Measurements from ENCODE around the gene SEMA5A.

Gene SEMA5A

DNA sequence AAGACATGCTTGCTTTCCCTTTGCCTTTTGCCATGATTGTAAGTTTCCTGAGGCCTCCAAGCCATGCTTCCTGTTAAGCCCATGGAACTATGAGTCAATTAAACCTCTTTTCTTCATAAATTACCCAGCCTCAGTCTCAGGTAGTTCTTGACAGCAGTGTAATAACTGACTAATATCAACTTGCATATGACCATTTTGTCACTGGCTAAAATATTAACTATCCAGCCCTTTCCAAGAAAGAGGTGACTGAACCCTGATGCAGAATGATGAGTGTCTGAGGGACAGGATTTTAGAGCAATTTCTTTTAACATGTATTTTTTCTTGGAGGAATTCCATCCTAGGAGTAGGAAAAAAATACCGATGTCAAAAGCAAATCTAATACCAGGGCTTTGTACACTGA lies 266.1 kb downstream of the SEMA5A start:
- DNase-seq (ENCODE audit: low read depth, low spot score) = no peak

DNA sequence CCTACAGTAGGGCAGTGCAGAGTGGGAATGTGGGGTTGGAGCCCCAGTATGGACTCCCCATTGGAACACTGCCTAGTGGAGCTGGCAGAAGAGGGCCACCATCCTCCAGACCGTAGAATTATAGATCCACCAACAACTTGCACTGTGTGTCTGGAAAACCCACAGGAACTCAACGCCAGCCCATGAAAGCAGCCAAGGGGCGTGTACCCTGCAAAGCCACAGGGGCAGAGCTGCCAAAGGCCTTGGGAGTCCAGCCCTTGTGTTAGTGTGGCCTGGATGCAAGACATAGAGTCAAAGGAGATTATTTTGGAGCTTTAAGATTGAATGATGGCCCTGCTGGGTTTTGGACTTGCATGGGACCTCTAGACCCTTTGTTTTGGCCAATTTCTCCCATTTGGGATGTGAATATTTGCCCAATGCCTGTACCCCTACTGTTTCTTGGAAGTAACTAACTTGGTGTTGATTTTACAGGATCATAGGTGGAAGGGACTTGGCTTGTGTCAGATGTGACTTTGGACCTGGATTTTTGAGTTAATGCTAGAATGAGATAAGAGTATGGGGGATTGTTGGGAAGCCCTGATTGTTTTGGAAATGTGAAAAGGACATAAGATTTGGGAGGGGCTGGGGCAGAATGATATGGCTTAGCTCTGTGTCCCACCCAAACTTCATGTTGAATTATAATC lies 266.8 kb downstream of the SEMA5A start:
- DNase-seq (ENCODE audit: low read depth, low spot score) = no peak

DNA sequence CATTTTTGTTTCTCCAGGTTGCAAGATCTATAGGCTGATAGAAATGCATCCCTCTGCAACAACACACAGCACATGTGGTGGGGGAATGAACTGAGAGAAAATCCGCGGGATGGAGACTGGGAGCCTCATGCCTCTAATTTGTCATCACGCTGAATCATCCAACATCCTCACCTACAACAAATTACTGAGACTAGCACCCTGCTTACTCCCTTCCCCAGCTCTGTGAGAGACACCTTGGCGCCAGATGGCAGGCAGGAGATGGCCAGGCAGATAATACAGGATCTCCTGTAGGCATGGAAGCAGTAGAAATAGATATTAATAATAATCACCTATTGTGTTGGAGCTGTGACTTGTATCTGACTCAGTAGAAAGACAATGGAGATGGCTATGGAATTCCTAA lies 276.9 kb downstream of the SEMA5A start:
- no peak for DNase-seq (ENCODE audit: low read depth, low spot score)

DNA sequence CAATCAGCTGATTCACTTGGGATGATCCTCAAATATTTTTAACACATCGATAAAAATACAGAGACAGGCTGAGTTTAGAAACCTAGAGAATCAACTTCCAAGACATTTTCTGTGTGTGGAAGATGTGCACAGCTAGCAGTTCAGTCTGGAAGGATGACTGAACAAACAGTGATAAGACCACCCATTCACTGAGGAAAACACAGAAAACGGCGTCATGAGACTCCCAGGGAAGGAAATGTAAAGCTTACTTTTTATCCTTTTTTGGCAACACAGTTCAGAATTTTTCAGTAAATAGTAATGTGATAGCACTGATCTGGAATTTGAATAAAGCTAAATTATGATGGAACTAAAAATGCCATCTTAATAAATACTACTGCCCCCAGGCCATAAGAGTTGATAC lies 277.6 kb downstream of the SEMA5A start:
- no peak for DNase-seq (ENCODE audit: low read depth, low spot score)

DNA sequence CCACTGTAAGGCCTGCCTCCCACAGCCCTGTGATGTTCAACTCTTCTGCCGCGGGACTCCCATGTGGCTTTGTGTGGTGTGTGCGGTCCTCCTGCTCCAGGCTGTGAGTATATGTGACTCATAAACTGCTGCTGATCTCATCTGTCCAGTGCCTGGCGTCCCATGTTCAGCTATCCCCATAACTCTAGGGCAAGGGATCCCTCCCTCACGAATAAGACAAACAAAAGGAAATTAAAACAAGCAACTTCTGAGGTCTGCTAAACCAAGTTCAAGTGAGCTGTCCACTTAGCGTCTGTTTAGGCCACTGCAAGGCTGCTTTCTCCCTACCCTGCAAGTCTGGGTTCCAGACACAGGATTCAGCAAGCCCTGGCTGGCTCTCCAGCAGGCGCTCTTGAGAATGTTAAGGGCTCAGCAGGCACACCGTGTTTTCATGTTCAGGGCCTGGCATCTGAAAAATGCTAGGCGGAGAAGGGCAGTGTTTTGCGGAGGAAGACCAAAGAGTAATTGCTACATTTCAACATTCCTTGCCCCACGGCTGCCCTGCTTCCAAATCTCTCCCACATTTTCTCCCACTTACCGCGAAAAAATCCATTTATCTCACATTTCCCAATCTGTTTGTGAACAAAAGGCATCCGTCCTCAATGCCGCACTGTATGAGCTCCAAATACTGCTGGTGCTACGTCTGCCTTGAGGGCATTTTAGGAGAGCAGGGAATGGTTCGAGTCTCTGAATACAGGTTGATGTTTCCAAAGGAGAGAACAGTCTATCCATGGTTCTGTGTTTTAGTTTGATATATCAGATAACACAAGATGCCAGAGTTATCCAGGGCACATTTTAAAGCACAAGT lies 280.2 kb downstream of the SEMA5A start:
- DNase-seq (ENCODE audit: low read depth, low spot score) = peak; percentile 79

DNA sequence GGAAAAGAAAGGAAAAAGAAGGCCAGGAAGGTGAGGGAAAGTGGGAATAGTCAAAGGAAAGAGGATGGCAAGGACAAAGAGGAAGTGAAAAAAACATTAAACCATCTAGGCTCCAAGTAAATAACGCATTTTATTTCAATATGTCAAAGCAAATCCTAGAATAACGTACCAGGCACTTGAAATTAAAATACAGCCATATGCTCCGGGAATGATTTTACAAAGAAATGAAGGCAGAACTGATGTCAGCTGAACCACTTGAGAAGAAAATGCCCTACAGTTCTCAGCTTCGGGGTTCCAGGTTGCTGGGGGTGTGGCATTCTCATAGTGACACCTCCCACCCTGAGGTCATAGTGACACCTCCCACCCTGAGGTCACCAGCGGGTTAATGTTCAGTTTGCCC lies 281.6 kb downstream of the SEMA5A start:
- DNase-seq (ENCODE audit: low read depth, low spot score) = no peak

DNA sequence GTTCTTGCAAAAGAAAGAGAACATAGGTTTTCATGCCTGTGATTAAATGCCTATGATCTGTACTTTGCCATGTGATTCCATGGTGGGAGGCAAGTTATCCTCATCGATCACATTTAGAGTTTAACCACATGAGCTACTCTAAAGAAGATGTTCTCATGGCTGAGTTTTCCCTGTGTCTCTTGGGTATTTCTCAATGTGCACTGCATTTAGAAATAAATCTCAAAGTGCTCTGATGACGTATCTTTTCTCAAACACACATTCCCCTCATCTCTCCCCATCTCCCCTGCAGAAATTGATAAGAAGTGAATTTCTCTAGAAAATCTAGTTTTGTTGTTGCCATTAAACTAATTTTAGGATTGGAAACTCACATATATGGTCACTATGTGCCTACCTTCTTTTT lies 282.2 kb downstream of the SEMA5A start:
- no peak for DNase-seq (ENCODE audit: low read depth, low spot score)

DNA sequence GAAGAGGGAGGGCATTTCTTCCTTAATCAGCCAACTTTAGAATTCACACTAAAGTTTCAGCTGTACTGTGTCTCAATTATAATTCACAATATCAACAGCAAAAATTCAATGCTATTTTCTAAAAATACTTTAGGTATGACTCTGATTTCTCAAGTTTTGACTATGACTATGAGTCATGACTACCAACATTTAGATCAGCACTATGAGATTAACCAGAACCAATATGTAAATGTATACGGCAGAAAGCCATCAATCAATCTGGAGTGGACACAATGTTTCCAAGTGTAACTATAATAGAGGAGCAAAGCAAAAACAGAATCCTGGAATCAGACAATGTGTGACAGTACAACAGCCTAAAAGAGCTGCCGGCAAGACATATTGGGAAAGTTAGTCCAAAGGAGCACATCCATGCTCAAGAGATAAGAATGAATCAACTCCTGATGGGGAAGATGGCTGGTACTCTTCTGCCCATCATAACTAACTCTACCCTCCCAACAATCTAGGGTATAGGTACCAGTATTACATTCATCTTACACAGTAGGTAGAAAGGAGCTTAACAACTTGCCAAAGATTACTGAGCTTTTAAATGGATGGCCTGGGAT lies 294.4 kb downstream of the SEMA5A start:
- DNase-seq (ENCODE audit: low read depth, low spot score) = no peak

DNA sequence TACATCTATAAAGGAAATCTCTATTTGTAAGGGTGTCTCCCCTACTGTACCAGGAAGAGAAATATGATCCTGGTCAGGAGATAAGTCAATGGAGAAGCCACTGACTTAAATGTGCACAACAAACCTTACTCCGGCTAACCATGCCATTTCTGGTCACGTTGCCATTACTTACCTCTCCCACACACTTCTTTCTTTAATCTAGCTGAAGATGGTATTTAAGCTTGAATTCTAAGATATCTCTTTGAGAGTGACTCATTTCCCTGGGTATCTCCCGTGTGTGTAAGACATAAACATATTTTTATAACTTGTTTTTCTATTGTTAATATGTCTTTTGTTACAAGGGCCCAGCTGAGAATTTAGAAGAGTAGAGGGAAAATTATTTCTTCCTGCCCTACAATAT lies 296.6 kb downstream of the SEMA5A start:
- no peak for DNase-seq (ENCODE audit: low read depth, low spot score)

DNA sequence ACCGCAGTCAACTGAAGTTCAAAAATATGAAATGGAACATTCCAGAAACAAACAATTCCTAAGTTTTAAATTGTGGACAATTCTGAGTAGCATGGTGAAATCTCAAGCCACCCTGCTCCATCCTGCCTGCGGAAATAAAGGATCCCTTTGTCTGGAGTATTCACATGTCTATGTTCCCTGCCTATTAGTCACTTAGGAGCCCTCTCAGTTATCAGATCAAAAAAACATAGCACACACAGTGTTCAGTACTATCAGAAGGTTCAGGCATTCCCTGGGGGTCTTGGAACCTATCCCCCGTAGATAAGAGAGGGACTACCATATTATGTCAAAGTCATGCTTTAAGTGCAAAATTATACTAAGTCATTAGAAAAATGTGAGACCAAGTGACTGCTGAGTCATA lies 300.8 kb downstream of the SEMA5A start:
- DNase-seq (ENCODE audit: low read depth, low spot score) = no peak

DNA sequence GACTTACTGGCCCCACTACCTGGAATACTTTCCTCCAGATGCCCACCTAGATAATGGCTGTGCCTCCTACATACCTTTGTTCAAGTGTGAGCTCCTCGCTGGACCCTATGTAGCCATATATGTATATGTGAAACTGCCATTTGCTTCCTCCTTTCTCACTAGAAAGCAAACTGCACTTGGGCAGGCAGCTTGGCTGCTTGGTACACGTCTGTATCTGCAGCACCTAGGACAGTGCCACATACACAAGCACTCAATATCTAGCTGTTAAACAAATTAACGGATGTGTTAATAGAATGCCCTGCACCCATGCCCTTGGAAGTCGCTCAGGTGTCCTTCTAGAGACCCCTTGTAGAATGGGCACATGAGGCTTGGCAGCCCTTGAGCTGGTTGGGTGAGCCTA lies 301.5 kb downstream of the SEMA5A start:
- DNase-seq (ENCODE audit: low read depth, low spot score) = no peak

DNA sequence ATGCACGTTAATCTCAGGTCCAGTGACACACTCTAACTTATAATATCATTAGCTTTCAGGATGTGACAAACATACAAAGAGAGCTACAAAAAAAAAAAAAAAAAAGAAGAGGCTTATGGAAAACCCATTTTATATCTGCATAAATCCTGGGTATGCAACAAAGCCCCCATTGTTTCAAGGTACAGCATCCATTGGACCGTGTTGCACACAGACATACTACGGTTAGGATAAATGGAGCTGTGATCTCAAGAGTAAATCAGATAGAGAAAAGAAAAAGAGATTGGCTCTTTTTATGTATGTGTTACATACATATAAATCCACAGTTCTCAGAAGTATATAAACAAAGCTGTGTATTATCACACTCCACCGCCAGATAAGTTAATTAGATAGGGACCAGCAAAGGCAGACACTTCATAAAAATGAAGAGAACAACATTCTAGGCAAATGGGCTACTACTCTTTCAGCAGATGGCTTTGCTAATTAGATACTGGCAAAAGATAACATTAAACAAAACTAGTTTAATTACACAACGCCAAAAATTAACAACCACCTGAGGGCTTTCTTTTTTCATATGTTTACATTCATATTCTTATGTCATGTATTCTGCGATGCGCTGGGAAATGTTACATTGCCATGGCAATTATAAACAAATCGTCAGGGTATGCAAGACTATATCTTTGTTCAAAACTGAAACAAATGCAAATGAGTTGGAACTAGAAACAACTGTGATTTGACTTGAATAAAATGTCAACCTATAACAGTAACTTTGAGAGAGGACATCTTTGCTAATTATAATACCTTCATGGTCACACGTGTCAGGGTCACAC lies 304.2 kb downstream of the SEMA5A start:
- DNase-seq (ENCODE audit: low read depth, low spot score) = no peak

DNA sequence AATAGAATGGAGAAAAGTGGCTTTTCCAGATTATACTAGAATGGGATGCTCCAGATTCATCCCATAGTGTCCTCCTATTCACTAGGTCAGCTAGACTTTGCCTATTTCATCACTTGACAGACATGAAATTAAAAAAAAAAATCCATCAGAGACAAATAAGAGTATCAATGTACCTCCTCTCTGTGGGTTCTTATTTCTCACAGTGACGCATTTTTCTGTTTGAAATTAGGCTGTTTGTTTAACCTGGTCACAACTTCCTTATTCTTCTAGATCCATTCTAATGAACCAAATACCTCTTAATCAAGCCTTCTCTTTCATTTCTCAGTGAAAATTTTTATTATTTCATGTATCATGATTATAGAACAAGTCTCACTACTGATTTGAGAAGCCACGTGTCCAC lies 305.4 kb downstream of the SEMA5A start:
- no peak for DNase-seq (ENCODE audit: low read depth, low spot score)

DNA sequence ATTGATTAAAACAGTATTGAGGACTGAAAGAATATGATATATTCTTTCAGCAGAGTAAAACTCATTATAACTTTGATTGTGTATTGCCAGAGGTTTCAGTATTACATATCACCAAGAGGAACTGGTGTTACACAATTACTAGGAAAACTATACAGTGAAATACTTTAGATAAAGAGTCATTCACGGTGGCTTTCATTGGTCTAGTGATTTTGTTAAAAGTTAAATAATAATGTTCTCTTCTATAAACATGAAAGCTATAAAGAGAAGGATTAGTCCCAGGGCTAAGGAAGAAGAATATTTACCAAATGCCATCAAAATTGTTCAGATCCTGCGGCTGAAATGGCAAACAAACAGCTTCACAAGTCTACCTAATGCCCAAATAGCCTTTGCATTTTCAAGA lies 306.2 kb downstream of the SEMA5A start:
- no peak for DNase-seq (ENCODE audit: low read depth, low spot score)

DNA sequence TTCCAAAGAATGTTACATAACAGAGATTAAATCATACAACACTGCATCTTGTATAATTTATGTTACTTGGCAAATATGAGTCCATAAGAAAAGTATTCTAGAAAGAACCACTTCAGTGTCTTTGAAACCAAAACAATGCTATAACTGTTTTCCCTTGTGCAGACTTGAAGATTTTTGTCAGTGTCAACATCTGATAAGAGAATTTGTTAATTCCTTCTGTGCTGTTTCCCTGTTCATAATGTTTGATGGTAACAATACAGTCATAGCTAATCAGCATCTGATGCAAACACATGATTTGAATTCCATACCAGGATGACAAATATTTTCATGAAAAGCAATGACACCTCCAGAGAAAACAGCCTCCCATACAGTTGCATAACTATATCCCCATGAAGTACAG lies 306.8 kb downstream of the SEMA5A start:
- DNase-seq (ENCODE audit: low read depth, low spot score) = no peak

DNA sequence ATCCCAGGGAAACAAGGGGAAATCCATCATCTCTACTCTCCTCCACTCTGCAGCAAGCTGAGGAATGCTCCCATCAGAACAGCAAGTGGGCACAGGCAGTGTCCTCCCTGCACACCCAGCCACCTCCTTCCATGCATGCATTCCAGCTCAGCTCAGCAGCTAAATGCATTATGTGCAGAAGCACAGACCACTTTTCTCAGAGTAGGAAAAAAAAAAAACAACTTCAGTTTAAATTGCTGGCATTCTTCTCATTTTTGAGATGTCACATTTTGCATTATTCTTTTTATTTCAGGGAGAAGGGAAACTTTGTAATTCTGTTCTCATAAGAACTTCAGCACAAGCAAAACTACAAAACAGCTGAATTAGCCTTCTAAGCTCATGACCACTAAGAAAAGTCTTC lies 312.2 kb downstream of the SEMA5A start:
- DNase-seq (ENCODE audit: low read depth, low spot score) = no peak

DNA sequence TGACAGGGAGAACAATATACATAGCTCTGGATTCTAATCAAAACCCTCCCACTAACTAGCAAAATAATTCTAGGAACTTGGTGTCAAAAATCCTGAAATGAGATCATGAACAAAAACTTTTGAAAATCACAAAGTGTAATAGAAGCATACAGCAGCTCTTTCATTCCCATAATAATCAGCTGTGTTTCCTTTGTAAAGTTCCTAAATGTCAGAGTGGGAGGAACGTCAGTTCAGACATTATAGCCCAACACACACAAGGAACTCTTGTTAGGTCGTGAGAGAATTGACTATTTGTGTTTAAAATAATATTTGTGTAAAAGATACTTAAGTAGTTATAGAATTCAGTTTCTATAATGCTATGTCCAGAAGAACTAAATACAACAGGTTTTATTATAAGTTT lies 312.8 kb downstream of the SEMA5A start:
- DNase-seq (ENCODE audit: low read depth, low spot score) = no peak

DNA sequence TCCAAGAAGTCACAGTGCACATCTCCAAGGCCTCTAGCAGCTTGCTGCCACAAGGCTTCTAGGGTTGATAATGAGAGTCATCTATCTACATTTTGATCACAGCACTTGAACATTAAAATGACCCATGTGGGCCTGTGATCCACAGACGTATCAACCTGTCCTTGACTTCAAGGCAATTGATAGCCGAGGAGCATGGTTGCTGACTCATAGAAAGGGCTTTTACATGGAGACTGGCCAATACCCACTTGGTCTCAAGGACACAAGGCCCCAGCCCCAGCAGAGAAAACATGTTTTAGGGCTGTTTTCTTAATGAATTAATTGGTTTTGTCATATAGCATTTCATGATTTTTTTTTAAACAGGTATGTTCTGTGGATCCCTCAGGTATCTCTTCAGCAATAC lies 314.0 kb downstream of the SEMA5A start:
- DNase-seq (ENCODE audit: low read depth, low spot score) = no peak

DNA sequence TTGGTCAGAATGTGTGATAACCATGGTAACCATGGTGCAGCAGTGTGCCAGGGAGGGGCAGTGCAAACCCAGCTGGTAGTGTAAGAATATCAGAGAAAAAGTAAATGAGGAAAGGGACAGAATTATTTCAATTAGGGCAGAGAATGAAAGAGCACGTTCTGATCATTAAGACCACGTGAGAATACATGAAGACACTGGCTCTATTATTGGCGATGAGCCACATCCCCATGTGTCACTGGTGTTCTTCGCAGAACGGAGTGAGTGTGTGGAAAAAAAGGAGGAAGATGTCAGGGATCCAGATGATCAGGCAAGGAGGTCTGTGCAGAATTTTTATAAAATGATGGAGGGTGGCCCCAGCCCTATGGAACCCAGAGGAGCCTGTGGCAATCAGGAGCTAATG lies 315.5 kb downstream of the SEMA5A start:
- DNase-seq (ENCODE audit: low read depth, low spot score) = no peak

DNA sequence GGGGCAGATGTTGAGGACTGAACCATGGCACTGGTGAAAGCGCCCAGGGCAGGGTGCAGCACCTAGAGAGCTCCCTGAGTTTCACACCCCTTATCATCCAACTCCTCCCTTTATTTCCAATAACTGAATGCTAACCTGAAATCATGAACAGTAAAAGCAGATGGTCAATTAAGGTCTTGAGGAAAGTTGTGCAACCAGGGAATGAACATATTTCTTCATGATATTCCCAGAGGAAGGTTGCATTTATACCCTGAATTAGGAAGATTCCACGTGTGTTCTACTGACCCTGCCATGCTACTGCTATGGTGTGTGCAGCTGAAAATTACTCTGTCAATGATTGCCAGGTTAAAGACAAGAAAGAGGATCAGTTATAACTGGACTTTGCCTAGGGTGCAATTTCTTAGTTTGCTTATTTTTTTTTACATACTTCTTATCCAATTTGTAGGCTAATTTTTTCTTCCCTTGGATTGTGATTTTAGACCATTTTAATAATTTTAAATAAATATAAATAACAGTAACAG lies 319.8 kb downstream of the SEMA5A start:
- DNase-seq (ENCODE audit: low read depth, low spot score) = no peak

DNA sequence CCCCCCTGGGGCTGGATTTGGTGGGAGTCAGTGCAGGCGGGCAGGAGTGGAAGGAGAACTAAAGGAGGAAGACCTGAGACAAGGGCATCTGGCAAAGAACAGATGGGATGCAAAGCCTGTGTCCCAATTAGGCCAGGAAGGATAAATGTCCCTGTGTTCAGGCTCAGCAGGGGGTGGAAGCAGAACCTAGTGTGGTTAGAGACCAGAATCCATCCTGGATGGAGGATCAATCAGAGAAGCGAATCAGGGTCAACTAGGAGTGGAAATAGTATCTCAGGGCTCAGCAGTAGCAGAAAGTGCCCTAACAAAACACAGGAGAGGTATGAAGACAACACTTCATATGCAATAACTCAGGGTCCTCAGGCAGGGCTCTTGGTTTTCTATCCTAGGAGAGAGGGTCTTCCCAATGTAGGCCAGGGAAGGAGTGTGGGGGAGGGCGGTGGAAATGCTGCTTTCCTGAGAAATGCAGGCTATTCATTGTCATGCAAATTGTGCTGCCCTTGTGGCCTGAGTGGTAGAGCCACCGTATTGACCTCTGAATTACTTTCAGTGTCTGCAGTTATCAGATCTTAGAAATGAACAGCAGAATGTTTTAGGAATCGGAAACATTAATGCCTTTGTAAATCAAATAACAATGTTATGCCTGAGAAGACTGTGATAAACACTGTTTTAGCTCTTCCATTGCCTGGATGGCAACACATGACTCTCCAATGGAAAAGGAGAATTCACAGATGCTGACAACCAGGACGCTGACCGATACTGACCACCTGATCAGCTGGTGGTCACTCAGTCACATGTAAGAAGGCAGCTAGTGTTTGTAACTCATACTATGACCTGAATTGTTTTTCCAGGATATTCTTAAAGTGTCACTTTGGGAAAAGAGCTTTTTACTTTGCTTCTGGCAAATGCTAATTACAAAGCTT lies 323.6 kb downstream of the SEMA5A start:
- DNase-seq (ENCODE audit: low read depth, low spot score) = no peak
